ENCODE results near the gene MOSPD2.

Gene MOSPD2

GRCh38 chrX:14936561-14936960 is 63.3 kb downstream of the MOSPD2 start:
- no peak overlapping the region for H3K4me3 ChIP-seq (ENCODE audit: low read depth, low read length)
- TF ChIP-seq CTCF (IDR thresholded peaks at IDR 0.05; ENCODE audit: low read depth, low read length, missing control alignments), result no peak
- DNase-seq (ENCODE audit: low read depth), result no peak

- no peak overlapping the region for H3K4me3 ChIP-seq (ENCODE audit: low read depth, low read length)
- no peak for DNase-seq (ENCODE audit: low read depth)
- TF ChIP-seq CTCF (IDR thresholded peaks at IDR 0.05; ENCODE audit: low read depth, low read length, missing control alignments), result no peak
Measured at GRCh38 chrX:14939644-14940043, 66.4 kb downstream of the MOSPD2 start.

GRCh38 chrX:14941301-14941700 is 68.1 kb downstream of the MOSPD2 start:
- no peak for TF ChIP-seq CTCF (IDR thresholded peaks at IDR 0.05; ENCODE audit: low read depth, low read length, missing control alignments)
- H3K4me3 ChIP-seq (ENCODE audit: low read depth, low read length), result no peak overlapping the region
- no peak for DNase-seq (ENCODE audit: low read depth)

GRCh38 chrX:14942341-14942740 is 69.1 kb downstream of the MOSPD2 start:
- no peak for TF ChIP-seq CTCF (IDR thresholded peaks at IDR 0.05; ENCODE audit: low read depth, low read length, missing control alignments)
- DNase-seq (ENCODE audit: low read depth), result no peak
- no peak overlapping the region for H3K4me3 ChIP-seq (ENCODE audit: low read depth, low read length)

GRCh38 chrX:14943962-14944361 is 70.7 kb downstream of the MOSPD2 start:
- H3K4me3 ChIP-seq (ENCODE audit: low read depth, low read length), result no peak overlapping the region
- no peak for DNase-seq (ENCODE audit: low read depth)
- TF ChIP-seq CTCF (IDR thresholded peaks at IDR 0.05; ENCODE audit: low read depth, low read length, missing control alignments), result no peak

- no peak for DNase-seq (ENCODE audit: low read depth)
- no peak for TF ChIP-seq CTCF (IDR thresholded peaks at IDR 0.05; ENCODE audit: low read depth, low read length, missing control alignments)
- H3K4me3 ChIP-seq (ENCODE audit: low read depth, low read length), result no peak overlapping the region
Measured at GRCh38 chrX:14946606-14947155, 73.5 kb downstream of the MOSPD2 start.

- no peak for DNase-seq (ENCODE audit: low read depth)
- H3K4me3 ChIP-seq (ENCODE audit: low read depth, low read length), result no peak overlapping the region
- no peak for TF ChIP-seq CTCF (IDR thresholded peaks at IDR 0.05; ENCODE audit: low read depth, low read length, missing control alignments)
Measured at GRCh38 chrX:14948691-14949090, 75.5 kb downstream of the MOSPD2 start.

Measured in GM12864 (cell line).